Left ventricle myocardium superior (tissue), 1 donor: ENCODE results near the gene INPP5K. TPM values are rescaled to one million over a fixed set of nuclear protein-coding genes. Genes with fewer than 3 reads are reported as not detected.
"Not testable (repeated sequence)": the region's sequence is repeated elsewhere in the genome, so short reads cannot be mapped to it uniquely, and the experiment has no call there.

Experiments
- ATAC-seq: fragments of 200-7000 bp; cut with Tn5 transposase; one replicate; pipeline ENCODE4 v1.9.1; 2020; ENCODE audit warnings: mild to moderate bottlenecking, moderate library complexity
- DNase-seq: peaks from one replicate; pipeline ENCODE4 v3.0.0-alpha.2; 2020
- intact Hi-C: fragments of 100-400 bp; cut with micrococcal nuclease; formaldehyde crosslinking; loops from one replicate; pipeline ENCODE4 v1.11.0; 2022
- total RNA-seq: library from RNA; stranded (reverse); fragmentation: NEBNext Ultra II Directional; extraction: Animal tissue kit (Norgen Biotek cat#: 25700); gene quantifications from one replicate; pipeline ENCODE4 v1.2.1, GENCODE V29; 2021
- donor health status: DM: no; HTN: yes; CAD: no; lungs with severe emphysema.

INPP5K gene
- total RNA-seq, 1 donor from 2014 or later: 39.1 TPM

- ATAC-seq (peak; percentile 0), DNase-seq (no peak)
- intact Hi-C loops: loop anchor here (10.0 kb wide), 1 partner anchor 147 kb away; no protein-coding TSS in a partner anchor
These were observed 4.6 kb downstream of the INPP5K start for GRCh38 chr17:1511756-1512321.

- DNase-seq (peak; percentile 65), ATAC-seq (peak; percentile 14)
- intact Hi-C loops: loop anchor here (10.0 kb wide), 1 partner anchor 146 kb away; no protein-coding TSS in a partner anchor
These were observed 5.1 kb downstream of the INPP5K start for GRCh38 chr17:1511290-1511689.

- ATAC-seq: no peak
- intact Hi-C loops: no loop called here
- no peak for DNase-seq
These were observed 7.0 kb downstream of the INPP5K start for GRCh38 chr17:1509290-1509881.

- DNase-seq, intact Hi-C loops, ATAC-seq: not testable (repeated sequence)
These were observed 7.7 kb downstream of the INPP5K start for GRCh38 chr17:1508709-1509108.

- intact Hi-C loops: no loop called here
- peak; percentile 77 for DNase-seq
- ATAC-seq: peak; percentile 91
These were observed 9.7 kb downstream of the INPP5K start for GRCh38 chr17:1506649-1507267.

- DNase-seq: no peak
- ATAC-seq: peak; percentile 45
- intact Hi-C loops: no loop called here
These were observed 10.8 kb downstream of the INPP5K start for GRCh38 chr17:1505586-1505985.

- DNase-seq (no peak), ATAC-seq (no peak)
- intact Hi-C loops: no loop called here
These were observed 11.5 kb downstream of the INPP5K start for GRCh38 chr17:1504866-1505265.

- intact Hi-C loops: no loop called here
- ATAC-seq (peak; percentile 15), DNase-seq (no peak)
These were observed 12.7 kb downstream of the INPP5K start for GRCh38 chr17:1503699-1504098.

GRCh38 chr17:1498869-1499268, 17.5 kb downstream of the INPP5K start:
- DNase-seq (no peak), ATAC-seq (no peak)
- intact Hi-C loops: no loop called here

- ATAC-seq (no peak), DNase-seq (no peak)
- intact Hi-C loops: no loop called here
These were observed 18.2 kb downstream of the INPP5K start for GRCh38 chr17:1498233-1498632.

GRCh38 chr17:1497831-1498230, 18.6 kb downstream of the INPP5K start:
- ATAC-seq (no peak), DNase-seq (no peak)
- intact Hi-C loops: no loop called here

- no peak for ATAC-seq
- intact Hi-C loops: no loop called here
These were observed 19.5 kb downstream of the INPP5K start for GRCh38 chr17:1496869-1497268.

GRCh38 chr17:1495265-1495989, 21.0 kb downstream of the INPP5K start:
- intact Hi-C loops: no loop called here
- peak; percentile 81 for DNase-seq
- peak; percentile 67 for ATAC-seq

More at GRCh38 chr17:1496869-1497268, 19.5 kb downstream of the INPP5K start:
- no peak for DNase-seq

GRCh38 chr17:1494736-1495253, 21.6 kb downstream of the INPP5K start:
- ATAC-seq (no peak), DNase-seq (no peak)
- intact Hi-C loops: no loop called here

- intact Hi-C loops: no loop called here
- no peak for ATAC-seq
- no peak for DNase-seq
These were observed 22.2 kb downstream of the INPP5K start for GRCh38 chr17:1494203-1494602.

- ATAC-seq (peak; percentile 2), DNase-seq (peak; percentile 66)
- intact Hi-C loops: no loop called here
These were observed 23.0 kb downstream of the INPP5K start for GRCh38 chr17:1493291-1493980.

GRCh38 chr17:1492249-1493206, 23.9 kb downstream of the INPP5K start, which contains the start of gene MYO1C:
MYO1C (minus strand) TSS chr17:1492686; CDS start chr17:1492487, 199 bp downstream.
- DNase-seq (peak; percentile 60), ATAC-seq (no peak)
- intact Hi-C loops: no loop called here
